ENCODE measurements around the gene MPP2.

DNA sequence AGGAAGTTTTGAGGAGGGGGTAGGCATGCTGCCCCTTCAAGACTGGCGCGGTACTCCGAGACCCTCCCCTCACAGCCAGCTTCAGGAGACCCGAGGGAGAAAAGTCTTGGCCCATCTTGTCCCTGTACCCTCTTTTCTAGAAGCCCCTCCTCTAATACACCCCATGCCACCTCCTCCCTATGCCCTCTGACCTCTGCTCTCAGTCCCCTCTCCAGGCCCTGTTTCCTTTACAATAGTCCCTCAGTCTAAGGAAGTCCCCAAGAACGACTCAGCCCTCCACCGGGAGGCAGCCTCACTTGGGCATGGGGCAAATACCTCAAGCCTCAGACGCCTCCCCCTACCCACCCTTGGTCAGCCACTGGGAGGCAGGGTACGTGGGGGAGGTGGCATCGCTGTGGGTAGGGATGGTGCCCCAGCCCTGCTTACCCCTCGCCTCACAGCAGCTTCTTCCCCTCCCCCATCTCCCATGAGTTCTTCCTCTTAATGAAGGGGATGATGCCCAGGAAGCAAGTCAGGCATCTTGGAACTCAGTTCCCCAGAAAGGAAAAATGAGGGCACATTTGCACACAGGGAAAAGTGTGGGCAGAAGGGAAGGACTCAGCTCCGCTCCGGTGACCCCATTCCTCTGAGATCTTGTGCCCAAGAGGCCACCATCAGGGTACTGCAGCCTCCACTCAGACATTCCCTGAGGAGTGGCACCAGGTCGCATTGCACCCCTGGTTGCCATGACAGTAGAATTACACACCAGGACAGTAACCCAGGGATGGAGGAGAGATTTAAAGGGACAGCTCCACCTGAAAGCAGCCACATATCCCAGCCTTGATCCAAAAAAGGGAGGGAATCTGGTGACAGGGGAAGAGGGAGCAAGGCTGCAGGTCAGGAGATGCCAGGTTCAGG lies 6.2 kb downstream of the MPP2 start:
- TF ChIP-seq CTCF (IDR thresholded peaks at IDR 0.05; ENCODE audit: low read length) (no peak), EZH2 (optimal IDR thresholded peaks at IDR 0.05; ENCODE audit: low read depth, low read length) (no peak)

Measured in MM.1S (cell line).